Measurements from ENCODE around the gene GLRA2. TPM values are rescaled to one million over a fixed set of nuclear protein-coding genes. Genes with fewer than 3 reads are reported as not detected.

Gene GLRA2
- not detected in 2 replicates for total RNA-seq

DNA sequence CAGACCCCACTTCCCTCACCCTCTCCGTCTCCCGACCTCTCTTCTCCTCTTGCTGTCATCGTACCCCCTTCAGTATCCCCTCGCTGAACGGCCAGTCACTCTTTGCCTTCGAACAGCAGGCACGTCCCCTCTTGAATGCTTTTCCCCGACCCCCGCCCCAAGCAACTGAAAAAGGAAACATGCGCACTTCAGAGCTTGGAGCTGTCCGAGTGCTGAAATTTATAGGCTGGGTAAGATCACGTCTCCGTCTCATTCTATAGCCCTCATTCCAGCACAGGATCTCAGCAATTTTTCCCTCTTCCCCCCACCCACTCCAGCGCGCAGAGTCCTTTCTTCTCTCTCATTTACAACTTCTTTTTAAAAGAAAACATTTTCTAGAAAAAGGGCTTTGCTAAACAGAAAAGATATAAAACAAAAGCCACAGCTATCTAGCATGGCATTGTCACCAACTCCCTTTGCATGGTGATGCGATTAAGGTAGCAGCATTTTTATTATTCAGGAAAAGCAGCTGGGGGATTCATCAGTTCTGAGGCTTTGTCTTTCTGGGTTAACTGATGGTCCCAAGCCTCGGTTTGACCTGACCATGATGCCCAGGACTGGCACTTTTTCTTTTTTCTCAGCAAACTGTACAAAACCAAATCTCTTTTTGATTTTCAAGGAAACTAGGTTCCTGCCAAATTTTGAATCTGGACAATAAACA, at the start of gene GLRA2:
GLRA2 (plus strand) TSS at position 247 of the 700 bp plus-strand sequence. CDS start 522 bp downstream, outside the sequence.

Data from hair follicle dermal papilla cell (primary cell).